SK-N-SH treated with all-trans-retinoic acid at 6 μM for 48 hours (cell line): Measurements from ENCODE around the gene SIRT5.

Experiments
- ATAC-seq: fragments of 200-7000 bp; cut with Tn5 transposase; 3 replicates; pipeline ENCODE4 v1.9.1; 2020; ENCODE audit warnings: mild to moderate bottlenecking, moderate library complexity
- ARNTL ChIP-seq: fragments of 450-650 bp; formaldehyde crosslinking; IDR thresholded peaks from 2 replicates; pipeline ENCODE4 v1.5.0; 2020; ENCODE audit warnings: low read depth, mild to moderate bottlenecking, moderate library complexity, borderline replicate concordance
- BACH2 ChIP-seq: fragments of 250-450 bp; sonication (Bioruptor Pico); IDR thresholded peaks from 2 replicates; pipeline ENCODE4 v1.9.0; 2021; ENCODE audit warnings: mild to moderate bottlenecking, borderline replicate concordance
- CREB5 ChIP-seq: fragments of 250-450 bp; sonication (Bioruptor Pico); IDR thresholded peaks from 2 replicates; pipeline ENCODE4 v1.5.1; 2020; ENCODE audit warnings: low read depth, mild to moderate bottlenecking, moderate library complexity
- ESRRG ChIP-seq: fragments of 250-450 bp; sonication (Bioruptor Pico); IDR thresholded peaks from 2 replicates; pipeline ENCODE4 v1.6.1; 2021; ENCODE audit warnings: mild to moderate bottlenecking
- GLIS3 ChIP-seq: fragments of 250-450 bp; sonication (Bioruptor Pico); IDR thresholded peaks from 2 replicates; pipeline ENCODE4 v1.5.0; 2020; ENCODE audit warnings: mild to moderate bottlenecking, moderate library complexity
- ISL1 ChIP-seq: fragments of 250-450 bp; sonication (Bioruptor Pico); IDR thresholded peaks from 2 replicates; pipeline ENCODE4 v2.1.2; 2022; ENCODE audit warnings: mild to moderate bottlenecking, moderate library complexity
- OSR1 ChIP-seq: fragments of 250-450 bp; sonication (Bioruptor Pico); IDR thresholded peaks from 2 replicates; pipeline ENCODE4 v1.8.0; 2022; ENCODE audit warnings: moderate library complexity, mild to moderate bottlenecking, inconsistent platforms
- POU6F1 ChIP-seq: fragments of 250-450 bp; sonication (Bioruptor Pico); IDR thresholded peaks from 2 replicates; pipeline ENCODE4 v1.8.0; 2021; ENCODE audit warnings: low read depth, mild to moderate bottlenecking, moderate library complexity, borderline replicate concordance
- PPARA ChIP-seq: fragments of 250-450 bp; sonication (Bioruptor Pico); IDR thresholded peaks from 2 replicates; pipeline ENCODE4 v1.5.0; 2020; ENCODE audit warnings: mild to moderate bottlenecking, borderline replicate concordance
- RARB ChIP-seq: fragments of 250-450 bp; sonication (Bioruptor Pico); IDR thresholded peaks from 2 replicates; pipeline ENCODE4 v1.8.0; 2021; ENCODE audit warnings: mild to moderate bottlenecking, moderate library complexity
- TCF4 ChIP-seq: fragments of 250-450 bp; sonication (Bioruptor Pico); IDR thresholded peaks from 2 replicates; pipeline ENCODE4 v1.8.0; 2021; ENCODE audit warnings: mild to moderate bottlenecking, moderate library complexity, borderline replicate concordance
- TOX ChIP-seq: fragments of 250-450 bp; sonication (Bioruptor Pico); IDR thresholded peaks from 2 replicates; pipeline ENCODE4 v1.8.0; 2021; ENCODE audit warnings: mild to moderate bottlenecking, moderate library complexity, borderline replicate concordance
- TSHZ2 ChIP-seq: fragments of 250-450 bp; sonication (Bioruptor Pico); IDR thresholded peaks from 2 replicates; pipeline ENCODE4 v1.5.0; 2020; ENCODE audit warnings: mild to moderate bottlenecking, moderate library complexity
- ZC3H10 ChIP-seq: fragments of 250-450 bp; sonication (Bioruptor Pico); IDR thresholded peaks from 2 replicates; pipeline ENCODE4 v1.5.1; 2021; ENCODE audit warnings: mild to moderate bottlenecking, moderate library complexity
- ZFP3 ChIP-seq: fragments of 250-450 bp; sonication (Bioruptor Pico); IDR thresholded peaks from 2 replicates; pipeline ENCODE4 v1.5.0; 2020; ENCODE audit warnings: mild to moderate bottlenecking, moderate library complexity
- ZFP30 ChIP-seq: fragments of 450-650 bp; formaldehyde crosslinking; IDR thresholded peaks from 2 replicates; pipeline ENCODE4 v1.5.0; 2022; ENCODE audit warnings: mild to moderate bottlenecking, moderate library complexity
- ZNF565 ChIP-seq: fragments of 450-650 bp; formaldehyde crosslinking; conservative IDR thresholded peaks from 2 replicates; pipeline ENCODE4 v1.5.0; 2020; ENCODE audit warnings: low read depth, mild to moderate bottlenecking, moderate library complexity
- ZNF70 ChIP-seq: fragments of 450-650 bp; formaldehyde crosslinking; IDR thresholded peaks from 2 replicates; pipeline ENCODE4 v1.5.0; 2020; ENCODE audit warnings: mild to moderate bottlenecking, moderate library complexity
- TF ChIP-seq, protein P1 (sequence below): fragments of 250-450 bp; sonication (Bioruptor Pico); IDR thresholded peaks from 2 replicates; pipeline ENCODE4 v1.5.1; 2021; ENCODE audit warnings: mild to moderate bottlenecking, moderate library complexity
- TF ChIP-seq, protein P2 (sequence below): fragments of 250-450 bp; sonication (Bioruptor Pico); IDR thresholded peaks from 2 replicates; pipeline ENCODE4 v1.8.0; 2020; ENCODE audit warnings: mild to moderate bottlenecking, moderate library complexity, borderline replicate concordance

The SIRT5 gene

DNA sequence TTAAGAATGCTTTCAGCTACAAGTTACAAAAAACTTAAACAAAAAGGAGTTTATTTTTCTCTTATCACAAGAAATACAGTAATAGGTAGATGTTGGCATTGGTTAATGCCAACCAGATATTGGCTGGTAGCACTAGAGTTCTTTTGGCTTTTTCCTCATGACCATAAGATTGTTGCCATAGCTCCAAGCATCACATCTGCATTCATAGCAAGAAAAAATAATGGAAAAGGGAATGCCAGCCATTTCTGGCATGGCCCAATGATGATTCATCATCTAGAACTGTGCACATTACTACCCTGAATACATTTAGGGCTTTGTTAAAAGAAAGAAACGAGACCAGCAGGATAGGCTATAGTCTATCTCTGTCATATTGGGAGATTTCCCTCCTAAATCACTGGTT, 20.8 kb upstream of the SIRT5 start:
- ATAC-seq: no peak
- TF ChIP-seq ARNTL (CRISPR knock-in tag) (no peak), GLIS3 (CRISPR knock-in tag) (no peak), ESRRG (CRISPR knock-in tag) (no peak), BACH2 (CRISPR knock-in tag) (no peak), ZNF565 (CRISPR knock-in tag) (no peak), ZNF70 (CRISPR knock-in tag) (no peak), PPARA (CRISPR knock-in tag) (no peak)

GRCh38 chr6:13554929-13555333, 19.5 kb upstream of the SIRT5 start:
- no peak for TF ChIP-seq CREB5 (CRISPR knock-in tag)
- TF ChIP-seq ARNTL (CRISPR knock-in tag): no peak
- no peak for TF ChIP-seq TCF4 (CRISPR knock-in tag)
- no peak for TF ChIP-seq ZFP30
- no peak for TF ChIP-seq ZNF565 (CRISPR knock-in tag)
- no peak for TF ChIP-seq TOX
- no peak for ATAC-seq

GRCh38 chr6:13557841-13558240, 16.6 kb upstream of the SIRT5 start:
- no peak for ATAC-seq
- TF ChIP-seq OSR1: no peak
- TF ChIP-seq ISL1 (CRISPR knock-in tag): no peak
- TF ChIP-seq RARB (CRISPR knock-in tag): no peak
- no peak for TF ChIP-seq TCF4 (CRISPR knock-in tag)
- TF ChIP-seq PPARA (CRISPR knock-in tag): no peak
- no peak for TF ChIP-seq ZC3H10
- TF ChIP-seq ESRRG (CRISPR knock-in tag): no peak
- TF ChIP-seq TSHZ2: no peak
- TF ChIP-seq ZNF565 (CRISPR knock-in tag): no peak
- TF ChIP-seq, protein P1, sequence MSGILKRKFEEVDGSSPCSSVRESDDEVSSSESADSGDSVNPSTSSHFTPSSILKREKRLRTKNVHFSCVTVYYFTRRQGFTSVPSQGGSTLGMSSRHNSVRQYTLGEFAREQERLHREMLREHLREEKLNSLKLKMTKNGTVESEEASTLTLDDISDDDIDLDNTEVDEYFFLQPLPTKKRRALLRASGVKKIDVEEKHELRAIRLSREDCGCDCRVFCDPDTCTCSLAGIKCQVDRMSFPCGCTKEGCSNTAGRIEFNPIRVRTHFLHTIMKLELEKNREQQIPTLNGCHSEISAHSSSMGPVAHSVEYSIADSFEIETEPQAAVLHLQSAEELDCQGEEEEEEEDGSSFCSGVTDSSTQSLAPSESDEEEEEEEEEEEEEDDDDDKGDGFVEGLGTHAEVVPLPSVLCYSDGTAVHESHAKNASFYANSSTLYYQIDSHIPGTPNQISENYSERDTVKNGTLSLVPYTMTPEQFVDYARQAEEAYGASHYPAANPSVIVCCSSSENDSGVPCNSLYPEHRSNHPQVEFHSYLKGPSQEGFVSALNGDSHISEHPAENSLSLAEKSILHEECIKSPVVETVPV (CRISPR knock-in tag): no peak
- no peak for TF ChIP-seq BACH2 (CRISPR knock-in tag)
- TF ChIP-seq ZFP3 (CRISPR knock-in tag): no peak
- TF ChIP-seq, protein P2, sequence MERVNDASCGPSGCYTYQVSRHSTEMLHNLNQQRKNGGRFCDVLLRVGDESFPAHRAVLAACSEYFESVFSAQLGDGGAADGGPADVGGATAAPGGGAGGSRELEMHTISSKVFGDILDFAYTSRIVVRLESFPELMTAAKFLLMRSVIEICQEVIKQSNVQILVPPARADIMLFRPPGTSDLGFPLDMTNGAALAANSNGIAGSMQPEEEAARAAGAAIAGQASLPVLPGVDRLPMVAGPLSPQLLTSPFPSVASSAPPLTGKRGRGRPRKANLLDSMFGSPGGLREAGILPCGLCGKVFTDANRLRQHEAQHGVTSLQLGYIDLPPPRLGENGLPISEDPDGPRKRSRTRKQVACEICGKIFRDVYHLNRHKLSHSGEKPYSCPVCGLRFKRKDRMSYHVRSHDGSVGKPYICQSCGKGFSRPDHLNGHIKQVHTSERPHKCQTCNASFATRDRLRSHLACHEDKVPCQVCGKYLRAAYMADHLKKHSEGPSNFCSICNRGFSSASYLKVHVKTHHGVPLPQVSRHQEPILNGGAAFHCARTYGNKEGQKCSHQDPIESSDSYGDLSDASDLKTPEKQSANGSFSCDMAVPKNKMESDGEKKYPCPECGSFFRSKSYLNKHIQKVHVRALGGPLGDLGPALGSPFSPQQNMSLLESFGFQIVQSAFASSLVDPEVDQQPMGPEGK: no peak
- TF ChIP-seq POU6F1 (CRISPR knock-in tag): no peak
- no peak for TF ChIP-seq ARNTL (CRISPR knock-in tag)
- TF ChIP-seq ZFP30: no peak
- no peak for TF ChIP-seq ZNF70 (CRISPR knock-in tag)
- TF ChIP-seq, all 23 proteins: peak for 0
